ENCODE results near the gene SENP1.

DNA sequence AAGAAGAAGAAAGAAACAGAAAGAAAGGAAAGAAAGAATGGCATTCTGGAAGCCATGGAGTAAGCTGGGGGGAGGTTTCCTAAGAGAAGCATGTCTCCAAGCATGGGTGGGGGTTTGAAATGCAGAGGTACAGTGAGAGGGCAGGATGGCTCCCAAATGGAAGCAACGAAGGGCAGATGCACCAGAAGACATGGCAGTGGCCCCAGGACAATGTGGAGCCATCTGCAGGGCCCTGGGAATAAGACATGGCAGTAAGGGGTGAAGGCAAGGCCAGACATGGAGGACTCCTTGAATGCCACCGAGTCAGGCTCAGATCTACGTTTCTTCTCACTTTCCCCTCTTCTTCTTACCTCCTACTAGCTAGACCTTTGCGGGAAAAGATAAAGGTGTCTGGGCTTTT lies 96.9 kb downstream of the SENP1 start:
- TF ChIP-seq, protein P1, sequence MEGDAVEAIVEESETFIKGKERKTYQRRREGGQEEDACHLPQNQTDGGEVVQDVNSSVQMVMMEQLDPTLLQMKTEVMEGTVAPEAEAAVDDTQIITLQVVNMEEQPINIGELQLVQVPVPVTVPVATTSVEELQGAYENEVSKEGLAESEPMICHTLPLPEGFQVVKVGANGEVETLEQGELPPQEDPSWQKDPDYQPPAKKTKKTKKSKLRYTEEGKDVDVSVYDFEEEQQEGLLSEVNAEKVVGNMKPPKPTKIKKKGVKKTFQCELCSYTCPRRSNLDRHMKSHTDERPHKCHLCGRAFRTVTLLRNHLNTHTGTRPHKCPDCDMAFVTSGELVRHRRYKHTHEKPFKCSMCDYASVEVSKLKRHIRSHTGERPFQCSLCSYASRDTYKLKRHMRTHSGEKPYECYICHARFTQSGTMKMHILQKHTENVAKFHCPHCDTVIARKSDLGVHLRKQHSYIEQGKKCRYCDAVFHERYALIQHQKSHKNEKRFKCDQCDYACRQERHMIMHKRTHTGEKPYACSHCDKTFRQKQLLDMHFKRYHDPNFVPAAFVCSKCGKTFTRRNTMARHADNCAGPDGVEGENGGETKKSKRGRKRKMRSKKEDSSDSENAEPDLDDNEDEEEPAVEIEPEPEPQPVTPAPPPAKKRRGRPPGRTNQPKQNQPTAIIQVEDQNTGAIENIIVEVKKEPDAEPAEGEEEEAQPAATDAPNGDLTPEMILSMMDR (IDR thresholded peaks at IDR 0.05), result no peak
- TF ChIP-seq POLR2A (IDR thresholded peaks at IDR 0.05), result no peak
